Mesenchymal stem cell (in vitro differentiated cells and primary cell): ENCODE data around the gene SPPL3.

ENCODE experiments used
- DNase-seq: peaks from one replicate; pipeline ENCODE4 v3.0.0-alpha.2; 2013
- H2AFZ ChIP-seq: one replicate; pipeline ENCODE4 v1.6.1; 2013; ENCODE audit warnings: low read depth, mild to moderate bottlenecking, control low read depth, inconsistent platforms, low read length, moderate library complexity
- H2AK5ac ChIP-seq: 2 replicates; pipeline ENCODE4 v1.6.1; 2013; ENCODE audit warnings: low read length, moderate library complexity, mild to moderate bottlenecking, inconsistent platforms; ENCODE audit not compliant: severe bottlenecking
- H2BK120ac ChIP-seq: one replicate; pipeline ENCODE4 v1.6.1; 2013; ENCODE audit warnings: low read depth, mild to moderate bottlenecking, inconsistent platforms, low read length, moderate library complexity
- H2BK12ac ChIP-seq, 2 experiments: one replicate each; pipeline ENCODE4 v1.6.1; 2013; ENCODE audit warnings: inconsistent platforms in 2 of 2, low read length in 2 of 2, mild to moderate bottlenecking in 2 of 2, moderate library complexity in 2 of 2, control low read depth in 1 of 2
- H2BK15ac ChIP-seq: one replicate; pipeline ENCODE4 v1.6.1; 2013; ENCODE audit warnings: mild to moderate bottlenecking, low read depth, inconsistent platforms; ENCODE audit not compliant: poor library complexity, severe bottlenecking
- H2BK5ac ChIP-seq: 2 replicates; pipeline ENCODE4 v1.6.1; 2013; ENCODE audit warnings: low read depth, mild to moderate bottlenecking, low read length, control low read depth, inconsistent platforms; ENCODE audit not compliant: poor library complexity, severe bottlenecking
- H3K14ac ChIP-seq, 2 experiments: one replicate each; pipeline ENCODE4 v1.6.1; 2013; ENCODE audit warnings: inconsistent platforms in 2 of 2, low read length in 2 of 2, control low read depth in 1 of 2, mild to moderate bottlenecking in 1 of 2, moderate library complexity in 1 of 2
- H3K18ac ChIP-seq, 2 experiments: one replicate each; pipeline ENCODE4 v1.6.1; 2013; ENCODE audit warnings: inconsistent platforms in 2 of 2, low read length in 2 of 2, control low read depth in 1 of 2, low read depth in 1 of 2, mild to moderate bottlenecking in 1 of 2
- H3K23ac ChIP-seq, 2 experiments: one replicate each; pipeline ENCODE4 v1.6.1; 2013; ENCODE audit warnings: inconsistent platforms in 2 of 2, low read length in 2 of 2, mild to moderate bottlenecking in 2 of 2, moderate library complexity in 2 of 2, control low read depth in 1 of 2
- H3K27ac ChIP-seq: 2 replicates; pipeline ENCODE4 v1.5.1; 2013; ENCODE audit warnings: mild to moderate bottlenecking, moderate library complexity, low read length, control low read depth, inconsistent platforms; ENCODE audit not compliant: poor library complexity, severe bottlenecking
- H3K27me3 ChIP-seq, 2 experiments: 2 replicates each; pipeline versions ENCODE4 v1.6.1 to v1.7.0; 2013; ENCODE audit warnings: low read length in 2 of 2, mild to moderate bottlenecking in 2 of 2, moderate library complexity in 2 of 2, control low read depth in 1 of 2, inconsistent platforms in 1 of 2; ENCODE audit not compliant: control insufficient read depth in 1 of 2, insufficient read depth in 1 of 2
- H3K36me3 ChIP-seq, 2 experiments: 2 replicates each; pipeline versions ENCODE4 v1.6.1 to v1.7.0; 2013; ENCODE audit warnings: low read length in 2 of 2, control low read depth in 1 of 2, inconsistent platforms in 1 of 2, low read depth in 1 of 2, mild to moderate bottlenecking in 1 of 2; ENCODE audit not compliant: insufficient read depth in 2 of 2, control insufficient read depth in 1 of 2
- H3K4ac ChIP-seq, 2 experiments: one replicate each; pipeline ENCODE4 v1.6.1; 2013; ENCODE audit warnings: inconsistent platforms in 2 of 2, low read length in 2 of 2, mild to moderate bottlenecking in 2 of 2, moderate library complexity in 2 of 2, control low read depth in 1 of 2, low read depth in 1 of 2
- H3K4me1 ChIP-seq: 2 replicates; pipeline ENCODE4 v1.6.1; 2013; ENCODE audit warnings: low read depth, low read length, control low read depth; ENCODE audit not compliant: control insufficient read depth, insufficient read depth
- H3K4me2 ChIP-seq: 2 replicates; pipeline ENCODE4 v1.6.1; 2013; ENCODE audit warnings: low read length, mild to moderate bottlenecking, inconsistent platforms; ENCODE audit not compliant: poor library complexity, severe bottlenecking
- H3K4me3 ChIP-seq, 2 experiments: 2 replicates each; pipeline versions ENCODE4 v1.5.1 to v1.7.0; 2013; ENCODE audit warnings: low read length in 2 of 2, mild to moderate bottlenecking in 2 of 2, control low read depth in 1 of 2, low read depth in 1 of 2; ENCODE audit not compliant: insufficient read depth in 1 of 2
- H3K79me1 ChIP-seq: replicated peaks from 2 replicates; pipeline ENCODE4 v1.6.1; 2013; ENCODE audit warnings: mild to moderate bottlenecking, control low read depth, low read length, inconsistent platforms; ENCODE audit not compliant: poor library complexity, severe bottlenecking
- H3K9ac ChIP-seq: 2 replicates; pipeline ENCODE4 v1.7.0; 2013; ENCODE audit warnings: mild to moderate bottlenecking, low read length, moderate library complexity
- H3K9me3 ChIP-seq: 2 replicates; pipeline ENCODE4 v1.7.0; 2013; ENCODE audit warnings: mild to moderate bottlenecking, low read length; ENCODE audit not compliant: control insufficient read depth
- H4K8ac ChIP-seq: one replicate; pipeline ENCODE4 v1.6.1; 2013; ENCODE audit warnings: inconsistent platforms, mild to moderate bottlenecking, low read length, moderate library complexity
- H4K91ac ChIP-seq: one replicate; pipeline ENCODE4 v1.6.1; 2013; ENCODE audit warnings: mild to moderate bottlenecking, low read length, inconsistent platforms
- WGBS: methylation state at CpG from one replicate; pipeline ENCODE4 v1.1.7; 2013; ENCODE audit warnings: mixed read lengths; 5-methylcytosine and 5-hydroxymethylcytosine counted together

SPPL3 gene

GRCh38 chr12:120921637-120922036 is 17.5 kb upstream of the SPPL3 start:
- Histone ChIP-seq H3K27ac (no peak overlapping the region), H2BK120ac (no peak overlapping the region), H2BK12ac (no peak overlapping the region)

GRCh38 chr12:120920178-120920577 is 16.0 kb upstream of the SPPL3 start:
- Histone ChIP-seq H4K91ac (no peak overlapping the region), H2BK15ac (no peak overlapping the region), H3K23ac (no peak overlapping the region), H3K27ac (no peak overlapping the region), H3K4ac (no peak overlapping the region), H3K27me3 (no peaks in the 10 kb centered on the region), H2BK5ac (no peak overlapping the region), H3K9ac (no peak overlapping the region), H3K9me3 (peaks cover 19% of the 10 kb centered on the region), H4K8ac (no peak overlapping the region), H2AFZ (no peak overlapping the region), H3K14ac (no peak overlapping the region), H3K4me1 (no peaks in the 10 kb centered on the region), H3K18ac (no peak overlapping the region), H3K36me3 (no peaks in the 10 kb centered on the region), H2AK5ac (no peak overlapping the region), H3K4me2 (no peak overlapping the region), H3K79me1 (no peaks in the 10 kb centered on the region), H2BK12ac (no peak overlapping the region), H2BK120ac (no peak overlapping the region), H3K4me3 (no peak overlapping the region)
- 94% methylated on average over 3 of the region's 3 CpGs for WGBS
- no peak for DNase-seq

More at GRCh38 chr12:120921637-120922036, 17.5 kb upstream of the SPPL3 start:
- Histone ChIP-seq H3K23ac (no peak overlapping the region), H3K4me1 (no peaks in the 10 kb centered on the region), H4K91ac (no peak overlapping the region), H3K14ac (no peak overlapping the region), H3K4me2 (no peak overlapping the region), H3K4ac (no peak overlapping the region), H2AK5ac (no peak overlapping the region), H3K36me3 (no peaks in the 10 kb centered on the region), H3K27me3 (peaks cover 0 to 4% of the 10 kb centered on the region in 2 experiments), H3K9ac (no peak overlapping the region), H3K4me3 (no peak overlapping the region), H3K18ac (no peak overlapping the region), H4K8ac (no peak overlapping the region), H3K9me3 (peaks cover 18% of the 10 kb centered on the region), H2AFZ (no peak overlapping the region), H2BK5ac (no peak overlapping the region), H2BK15ac (no peak overlapping the region), H3K79me1 (no peaks in the 10 kb centered on the region)
- no peak for DNase-seq

GRCh38 chr12:120917748-120918147 is 13.6 kb upstream of the SPPL3 start:
- H3K23ac ChIP-seq = no peak overlapping the region
- H2AFZ ChIP-seq = no peak overlapping the region
- no peaks in the 10 kb centered on the region for H3K36me3 ChIP-seq
- no peak overlapping the region for H2BK15ac ChIP-seq
- H3K4ac ChIP-seq = no peak overlapping the region
- DNase-seq = no peak
- H2BK5ac ChIP-seq = no peak overlapping the region
- no peak overlapping the region for H2BK120ac ChIP-seq
- H2BK12ac ChIP-seq = no peak overlapping the region
- H3K9me3 ChIP-seq = peaks cover 19% of the 10 kb centered on the region
- no peak overlapping the region for H3K9ac ChIP-seq
- no peak overlapping the region for H3K27ac ChIP-seq
- no peak overlapping the region for H3K18ac ChIP-seq
- no peak overlapping the region for H4K91ac ChIP-seq
- no peaks in the 10 kb centered on the region for H3K4me1 ChIP-seq
- no peak overlapping the region for H3K14ac ChIP-seq
- H3K79me1 ChIP-seq = no peaks in the 10 kb centered on the region
- no peak overlapping the region for H2AK5ac ChIP-seq
- H3K27me3 ChIP-seq = no peaks in the 10 kb centered on the region
- H4K8ac ChIP-seq = no peak overlapping the region
- WGBS = 92% methylated on average over 2 of the region's 2 CpGs
- no peak overlapping the region for H3K4me3 ChIP-seq
- H3K4me2 ChIP-seq = no peak overlapping the region

GRCh38 chr12:120916561-120916960 is 12.4 kb upstream of the SPPL3 start:
- Histone ChIP-seq H3K27me3 (no peaks in the 10 kb centered on the region), H3K36me3 (no peaks in the 10 kb centered on the region), H3K4me3 (no peak overlapping the region), H3K23ac (no peak overlapping the region), H3K79me1 (no peaks in the 10 kb centered on the region), H4K8ac (no peak overlapping the region), H2BK120ac (no peak overlapping the region), H4K91ac (no peak overlapping the region), H2BK12ac (no peak overlapping the region), H3K9me3 (peaks cover 19% of the 10 kb centered on the region), H2BK5ac (no peak overlapping the region), H2AK5ac (no peak overlapping the region), H2BK15ac (no peak overlapping the region), H3K18ac (no peak overlapping the region), H3K27ac (no peak overlapping the region), H3K9ac (no peak overlapping the region), H3K4me2 (no peak overlapping the region), H2AFZ (no peak overlapping the region), H3K4ac (no peak overlapping the region), H3K14ac (no peak overlapping the region), H3K4me1 (no peaks in the 10 kb centered on the region)
- WGBS = 95% methylated on average over 14 of the region's 14 CpGs
- no peak for DNase-seq
